Measurements from ENCODE around the gene TEAD1. TPM values are rescaled to one million over a fixed set of nuclear protein-coding genes. Genes with fewer than 3 reads are reported as not detected.

The TEAD1 gene
- total RNA-seq, 4 donors from 2014 or later = 127 to 165 (median 140) TPM

DNA sequence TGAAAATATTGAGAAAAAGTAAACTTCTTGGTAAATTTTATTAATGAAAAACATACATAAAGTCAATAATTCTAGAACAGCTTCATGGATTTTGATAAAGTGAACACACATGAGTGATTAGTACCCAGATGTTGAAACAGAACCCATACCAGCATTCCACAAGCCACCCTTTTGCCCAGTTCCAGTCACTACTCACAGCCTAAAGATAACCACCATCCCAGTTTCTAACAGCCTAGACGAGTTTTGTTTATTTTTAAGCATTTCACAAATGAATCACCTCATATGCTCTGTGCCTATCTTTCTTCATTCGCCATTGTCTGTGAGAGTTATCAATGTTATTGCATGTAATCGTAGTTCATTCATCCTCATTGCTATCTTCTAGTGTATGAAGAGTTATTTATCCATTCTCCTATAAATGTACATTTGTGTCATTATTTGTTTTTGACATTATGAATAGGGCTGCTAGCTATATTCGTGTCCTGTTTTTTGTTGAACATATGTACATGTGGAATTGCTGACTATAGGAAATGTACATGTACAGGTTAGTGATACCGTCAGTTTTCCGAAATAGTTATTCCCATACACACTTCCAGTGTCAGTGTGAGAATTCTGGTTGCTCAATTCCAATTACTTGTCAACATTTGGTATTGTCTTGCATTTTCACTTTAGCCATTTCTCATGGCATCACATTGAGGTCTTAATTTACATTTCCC lies 44.5 kb upstream of the TEAD1 start:
- peaks cover 0 to 2% (median 0%) of the 10 kb centered on the region in 4 donors for H3K9me3 ChIP-seq
- no peak for DNase-seq (ENCODE audit: low spot score in 2 of 2)
- no peaks in the 10 kb centered on the region for H3K4me1 ChIP-seq
- WGBS, 2 donors = 88 to 92% methylated on average over 6 of the region's 6 CpGs
- no peak overlapping the region for H3K27ac ChIP-seq
- H3K27me3 ChIP-seq = no peaks in the 10 kb centered on the region
- no peak overlapping the region for H3K4me3 ChIP-seq
- H3K36me3 ChIP-seq = no peaks in the 10 kb centered on the region
- TF ChIP-seq, protein P1, sequence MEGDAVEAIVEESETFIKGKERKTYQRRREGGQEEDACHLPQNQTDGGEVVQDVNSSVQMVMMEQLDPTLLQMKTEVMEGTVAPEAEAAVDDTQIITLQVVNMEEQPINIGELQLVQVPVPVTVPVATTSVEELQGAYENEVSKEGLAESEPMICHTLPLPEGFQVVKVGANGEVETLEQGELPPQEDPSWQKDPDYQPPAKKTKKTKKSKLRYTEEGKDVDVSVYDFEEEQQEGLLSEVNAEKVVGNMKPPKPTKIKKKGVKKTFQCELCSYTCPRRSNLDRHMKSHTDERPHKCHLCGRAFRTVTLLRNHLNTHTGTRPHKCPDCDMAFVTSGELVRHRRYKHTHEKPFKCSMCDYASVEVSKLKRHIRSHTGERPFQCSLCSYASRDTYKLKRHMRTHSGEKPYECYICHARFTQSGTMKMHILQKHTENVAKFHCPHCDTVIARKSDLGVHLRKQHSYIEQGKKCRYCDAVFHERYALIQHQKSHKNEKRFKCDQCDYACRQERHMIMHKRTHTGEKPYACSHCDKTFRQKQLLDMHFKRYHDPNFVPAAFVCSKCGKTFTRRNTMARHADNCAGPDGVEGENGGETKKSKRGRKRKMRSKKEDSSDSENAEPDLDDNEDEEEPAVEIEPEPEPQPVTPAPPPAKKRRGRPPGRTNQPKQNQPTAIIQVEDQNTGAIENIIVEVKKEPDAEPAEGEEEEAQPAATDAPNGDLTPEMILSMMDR (IDR thresholded peaks at IDR 0.05) = no peak
- TF ChIP-seq EP300 (IDR thresholded peaks at IDR 0.05) (no peak), POLR2A (IDR thresholded peaks at IDR 0.05) (no peak)

DNA sequence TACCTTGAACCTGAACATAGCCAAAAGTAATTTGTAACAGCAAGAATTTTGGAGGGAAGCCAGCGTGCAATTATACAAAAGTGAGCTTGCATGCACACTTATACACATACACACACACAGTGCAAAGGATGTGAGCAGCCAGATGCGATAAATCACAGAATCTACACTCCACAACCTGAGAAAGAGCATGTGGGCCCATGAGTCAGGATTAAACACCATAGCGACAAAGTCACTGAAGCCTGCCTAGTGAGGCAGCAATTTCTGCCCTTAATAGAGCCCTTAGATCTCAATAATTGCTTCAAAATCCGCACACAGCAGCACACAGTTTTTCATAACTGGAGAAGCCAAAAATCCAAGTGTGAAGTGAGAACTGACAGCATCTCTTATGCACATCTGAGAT lies 42.6 kb upstream of the TEAD1 start:
- no peak for DNase-seq (ENCODE audit: low spot score in 2 of 2)
- Histone ChIP-seq H3K4me1 (no peaks in the 10 kb centered on the region), H3K27me3 (no peaks in the 10 kb centered on the region), H3K36me3 (no peaks in the 10 kb centered on the region), H3K9me3 (no peaks in the 10 kb centered on the region), H3K27ac (no peak overlapping the region), H3K4me3 (no peak overlapping the region)
- whole genome bisulfite sequencing, 2 donors = 95 to 98% methylated on average over 4 of the region's 4 CpGs
- TF ChIP-seq POLR2A (IDR thresholded peaks at IDR 0.05) = no peak
- TF ChIP-seq EP300 (IDR thresholded peaks at IDR 0.05) = no peak
- TF ChIP-seq, protein P1 (IDR thresholded peaks at IDR 0.05) = no peak

DNA sequence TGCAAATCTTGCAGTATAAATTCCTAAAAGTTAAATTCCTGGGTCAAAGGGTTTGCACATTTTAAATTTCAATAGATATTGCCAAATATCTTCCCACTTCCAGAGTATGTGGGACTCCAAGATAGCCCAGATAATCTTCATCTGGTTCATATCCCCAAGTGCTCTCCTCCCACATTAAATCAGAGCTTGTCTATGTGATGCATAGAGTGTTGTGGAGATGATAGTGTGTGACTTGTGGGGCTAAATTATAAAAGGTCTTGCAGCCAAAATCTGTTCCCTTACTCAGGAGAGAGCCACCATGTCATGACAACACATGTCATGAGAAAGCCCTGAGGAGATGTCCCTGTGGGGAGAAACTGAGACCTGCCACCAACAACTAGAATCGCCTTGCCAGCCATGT lies 39.9 kb upstream of the TEAD1 start:
- H3K27me3 ChIP-seq = no peaks in the 10 kb centered on the region
- H3K36me3 ChIP-seq = no peaks in the 10 kb centered on the region
- no peak for DNase-seq (ENCODE audit: low spot score in 2 of 2)
- H3K4me3 ChIP-seq = no peak overlapping the region
- H3K4me1 ChIP-seq = no peaks in the 10 kb centered on the region
- no peak overlapping the region for H3K27ac ChIP-seq
- no peak for TF ChIP-seq EP300 (IDR thresholded peaks at IDR 0.05)
- TF ChIP-seq POLR2A (IDR thresholded peaks at IDR 0.05) = no peak
- TF ChIP-seq, protein P1 (IDR thresholded peaks at IDR 0.05) = no peak
- no peaks in the 10 kb centered on the region for H3K9me3 ChIP-seq
- WGBS, 2 donors = 90 to 100% methylated on average over 1 of the region's 1 CpG

DNA sequence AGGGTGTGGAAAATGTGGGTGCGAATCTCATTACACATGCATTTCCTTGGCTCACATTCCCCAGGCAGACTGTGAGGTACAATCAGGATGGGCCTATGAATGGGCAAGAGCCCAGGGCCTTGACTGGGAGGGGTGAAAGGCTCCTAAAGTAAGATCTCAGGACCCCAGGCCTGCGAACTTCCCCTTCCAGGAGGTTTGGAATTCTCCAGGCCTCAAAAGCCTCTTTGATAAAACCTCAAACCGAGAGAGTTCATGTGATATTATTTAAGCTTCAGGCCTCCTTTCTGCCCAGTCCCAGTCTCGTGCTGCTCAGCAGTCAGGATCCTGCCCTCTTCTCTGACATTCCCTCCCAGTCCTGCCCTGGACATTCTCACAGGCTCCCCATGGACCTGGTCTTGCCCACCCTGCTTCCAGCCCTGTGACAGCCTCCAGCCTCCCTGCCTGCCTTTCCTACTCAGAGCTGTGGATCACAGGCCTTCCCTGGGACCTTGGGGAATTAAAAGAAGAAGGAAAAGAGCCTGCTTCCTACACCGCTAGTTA lies 37.3 kb upstream of the TEAD1 start:
- H3K4me3 ChIP-seq = no peak overlapping the region
- no peaks in the 10 kb centered on the region for H3K27me3 ChIP-seq
- no peak for TF ChIP-seq POLR2A (IDR thresholded peaks at IDR 0.05)
- no peak for TF ChIP-seq EP300 (IDR thresholded peaks at IDR 0.05)
- TF ChIP-seq, protein P1 (IDR thresholded peaks at IDR 0.05) = no peak
- H3K27ac ChIP-seq = no peak overlapping the region
- H3K36me3 ChIP-seq = no peaks in the 10 kb centered on the region
- no peaks in the 10 kb centered on the region for H3K9me3 ChIP-seq
- H3K4me1 ChIP-seq = no peaks in the 10 kb centered on the region
- 43 to 52% methylated on average over 5 of the region's 5 CpGs for WGBS, 2 donors
- DNase-seq (ENCODE audit: low spot score in 2 of 2) = no peak

DNA sequence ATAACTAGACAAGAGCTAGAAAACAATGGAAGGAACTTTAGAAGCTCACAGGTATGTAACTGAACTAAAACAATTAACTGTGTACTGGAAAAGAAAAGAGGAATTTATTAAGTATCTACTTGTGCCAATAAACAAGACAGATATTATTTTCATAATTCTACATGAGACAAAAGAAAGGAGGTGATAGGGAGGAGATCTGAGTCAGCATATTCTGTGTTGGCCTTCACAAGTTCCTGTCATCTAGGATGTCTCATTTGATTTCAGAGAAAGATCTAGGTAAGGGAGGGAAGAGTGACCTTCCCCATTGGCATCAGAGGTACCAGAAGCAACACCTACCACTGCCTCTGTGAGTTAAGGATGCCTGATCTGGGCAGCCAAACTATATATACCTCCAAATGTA lies 34.8 kb upstream of the TEAD1 start:
- no peak for DNase-seq (ENCODE audit: low spot score in 2 of 2)
- Histone ChIP-seq H3K36me3 (no peaks in the 10 kb centered on the region), H3K4me3 (no peak overlapping the region), H3K27me3 (no peaks in the 10 kb centered on the region), H3K27ac (no peak overlapping the region), H3K4me1 (no peaks in the 10 kb centered on the region), H3K9me3 (no peaks in the 10 kb centered on the region)
- TF ChIP-seq, protein P1 (IDR thresholded peaks at IDR 0.05) = no peak
- TF ChIP-seq POLR2A (IDR thresholded peaks at IDR 0.05) = no peak
- no peak for TF ChIP-seq EP300 (IDR thresholded peaks at IDR 0.05)

Measured in tibial nerve (tissue), 4 donors.